Bronchial smooth muscle cell (primary cell): Measurements from ENCODE around the gene TULP3. TPM values are rescaled to one million over a fixed set of nuclear protein-coding genes. Genes with fewer than 3 reads are reported as not detected.

ENCODE experiments used
- total RNA-seq: library from RNA; depleted of rRNA; stranded (reverse); fragments of >200 nt; gene quantifications from 2 replicates; pipeline ENCODE4 v1.2.1, GENCODE V29; 2014

TULP3 gene
- 14.3 and 14.8 TPM in 2 replicates for total RNA-seq

GRCh38 chr12:2890388-2891239 is at the start of gene TULP3:
Gene TULP3, plus strand, starts transcription at chr12:2890891. Its CDS starts 57 bp downstream, at chr12:2890948.

GRCh38 chr12:2857021-2857431 is 33.7 kb upstream of the TULP3 start, which contains the start of gene TEX52:
Gene TEX52, minus strand, starts transcription at chr12:2857039. Its CDS starts 13 bp downstream, at chr12:2857026.

GRCh38 chr12:2877047-2877952 is 13.4 kb upstream of the TULP3 start, which contains the start of the genes FOXM1 and RHNO1:
Gene FOXM1, minus strand, starts transcription at chr12:2877174. Its CDS starts 2,696 bp downstream, at chr12:2874478.
Gene RHNO1, plus strand, starts transcription at chr12:2877223. Its CDS starts 8,144 bp downstream, at chr12:2885367.

GRCh38 chr12:2959192-2959504 is 68.5 kb downstream of the TULP3 start, which contains the start of gene TEAD4:
Gene TEAD4, plus strand, starts transcription at chr12:2959397.

Other genes starting within 250 kb of the TULP3 start
- 21.6 and 29.3 TPM in 2 replicates for gene FKBP4, start 95.9 kb upstream of the TULP3 start, total RNA-seq
- gene ITFG2, start 78.2 kb upstream of the TULP3 start, total RNA-seq = 14.3 and 21.0 TPM in 2 replicates
- gene NRIP2, start 55.9 kb upstream of the TULP3 start, total RNA-seq = under 0.01 TPM in 1 of 2 replicates, not detected in the other
- gene TEX52, start 33.9 kb upstream of the TULP3 start, total RNA-seq = not detected in 2 replicates
- 1.3 and 2.0 TPM in 2 replicates for gene FOXM1, start 13.7 kb upstream of the TULP3 start, total RNA-seq
- 7.3 and 15.0 TPM in 2 replicates for gene RHNO1, start 13.7 kb upstream of the TULP3 start, total RNA-seq
- 2.5 and 3.6 TPM in 2 replicates for gene TEAD4, start 68.5 kb downstream of the TULP3 start, total RNA-seq
- 23.2 and 60.1 TPM in 2 replicates for gene TSPAN9, start 186.5 kb downstream of the TULP3 start, total RNA-seq